ENCODE data around the gene ATG9A. TPM values are rescaled to one million over a fixed set of nuclear protein-coding genes. Genes with fewer than 3 reads are reported as not detected.
A peak's percentile ranks its signal among the peaks of the same experiment; 100 is the strongest.
"Not testable (repeated sequence)": the region's sequence is repeated elsewhere in the genome, so short reads cannot be mapped to it uniquely, and the experiment has no call there.

Gene ATG9A
- total RNA-seq, 5 donors from 2014 or later (not counting 1 experiment from before 2014, with no cell fraction given) = 52.5 to 72.9 (median 57.6) TPM

- CTCF ChIA-PET = interaction anchor here (0.6 to 1.9 kb wide), 14 partner anchors 9 to 980 kb away, joined by 3 to 11 read pairs (median 4); partner anchors contain the start of genes ABCB6 (in 1 of the 2), ANKZF1 (in 1 of the 2), ATG9A (in 1 of the 2) and CNPPD1 (in 1 of the 2)
- Histone ChIP-seq H3K36me3 (ENCODE audit: control insufficient read depth in 2 of 2, extremely low read depth in 1 of 2, insufficient read depth in 1 of 2, low read length in 1 of 2) (peaks cover 0 to 27% of the 10 kb centered on the region in 2 donors), H3K27me3 (replicated peaks in 1 of 2; ENCODE audit: control insufficient read depth in 2 of 2, extremely low read depth in 1 of 2, insufficient read depth in 2 of 2, low read length in 1 of 2) (no peaks in the 10 kb centered on the region), H3K9me3 (no peaks in the 10 kb centered on the region), H3K27ac (ENCODE audit: low read length) (peak within 1 kb of the TSS; percentile 86), H3K4me1 (ENCODE audit: control insufficient read depth in 1 of 2, extremely low read depth in 1 of 2, insufficient read depth in 2 of 2, low read length in 2 of 2) (peaks cover 14 to 54% of the 10 kb centered on the region in 2 experiments), H3K4me3 (ENCODE audit: control insufficient read depth in 1 of 2, extremely low read depth in 1 of 2, low read length in 1 of 2) (peak within 1 kb of the TSS; percentile 70 to 80)
- Mint-ChIP-seq H3K27me3 (no peaks in the 10 kb centered on the region), H3K36me3 (peaks cover 4% of the 10 kb centered on the region), H3K9me3 (no peaks in the 10 kb centered on the region), H3K27ac (peak within 1 kb of the TSS; percentile 95 to 99), H3K4me3 (peak within 1 kb of the TSS; percentile 84 to 90 (median 86)), H3K4me1 (peaks cover 45 to 49% (median 45%) of the 10 kb centered on the region in 3 donors)
- POLR2A ChIA-PET = interaction anchor here (0.6 to 1.1 kb wide), 11 partner anchors 9 to 48 kb away, joined by 3 to 9 read pairs (median 3); partner anchors contain the start of genes ANKZF1 (in 1 of the 2), ATG9A (in 1 of the 2), CNPPD1 (in 1 of the 2) and GLB1L (in 1 of the 2)
- under 1% methylated on average over 66 of the region's 76 CpGs for WGBS (ENCODE audit: insufficient coverage)
- DNase-seq (peak; percentile 87 to 97 (median 93)), ATAC-seq (replicated peaks in 1 of 4) (peak; percentile 92 to 96 (median 94))
These were observed 22.9 kb downstream of the ATG9A start, which contains the start of gene ZFAND2B for GRCh38 chr2:219206328-219207133. ZFAND2B (plus strand) TSS chr2:219206782; CDS start chr2:219206988, 206 bp downstream.

DNA sequence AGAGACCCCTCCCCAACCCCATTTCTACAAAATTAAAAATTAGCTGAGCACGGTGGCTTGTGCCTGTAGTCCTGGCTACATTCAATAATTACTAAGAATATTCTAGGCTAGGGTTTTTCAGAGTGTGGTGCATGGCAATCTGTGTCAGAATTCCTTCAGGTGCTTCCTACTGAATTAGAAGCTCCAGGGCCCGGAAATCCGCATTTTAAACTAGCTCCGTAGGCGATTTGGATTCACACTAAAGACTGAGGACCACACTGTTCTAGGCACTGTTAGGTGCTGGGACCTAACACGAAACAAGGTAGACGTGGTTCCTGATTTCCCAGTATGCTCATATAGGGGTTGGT lies 23.5 kb downstream of the ATG9A start:
- H3K4me3 ChIP-seq (ENCODE audit: control insufficient read depth in 1 of 2, extremely low read depth in 1 of 2, low read length in 1 of 2) = peak overlapping the region; percentile 70 to 80
- H3K4me1 ChIP-seq (ENCODE audit: control insufficient read depth in 1 of 2, extremely low read depth in 1 of 2, insufficient read depth in 2 of 2, low read length in 2 of 2) = peaks cover 14 to 50% of the 10 kb centered on the region in 2 experiments
- H3K27ac ChIP-seq (ENCODE audit: low read length) = peak overlapping the region; percentile 86
- DNase-seq (no peak), ATAC-seq (replicated peaks in 1 of 4) (no peak)
- peaks cover 4% of the 10 kb centered on the region for H3K36me3 Mint-ChIP-seq
- POLR2A ChIA-PET = interaction anchor here (0.6 to 1.0 kb wide), 8 partner anchors 9 to 49 kb away, joined by 3 to 7 read pairs (median 4); partner anchors contain the start of genes ANKZF1 (in 1 of the 2), ATG9A (in 1 of the 2) and CNPPD1 (in 1 of the 2)
- peak overlapping the region; percentile 84 to 90 (median 86) for H3K4me3 Mint-ChIP-seq
- no peaks in the 10 kb centered on the region for H3K9me3 Mint-ChIP-seq
- no peaks in the 10 kb centered on the region for H3K27me3 Mint-ChIP-seq
- peaks cover 39 to 44% (median 40%) of the 10 kb centered on the region in 3 donors for H3K4me1 Mint-ChIP-seq
- H3K36me3 ChIP-seq (ENCODE audit: control insufficient read depth in 2 of 2, extremely low read depth in 1 of 2, insufficient read depth in 1 of 2, low read length in 1 of 2) = peaks cover 0 to 27% of the 10 kb centered on the region in 2 donors
- no peaks in the 10 kb centered on the region for H3K27me3 ChIP-seq (replicated peaks in 1 of 2; ENCODE audit: control insufficient read depth in 2 of 2, extremely low read depth in 1 of 2, insufficient read depth in 2 of 2, low read length in 1 of 2)
- CTCF ChIA-PET = interaction anchor here (0.7 to 1.9 kb wide), 11 partner anchors 9 to 226 kb away, joined by 3 to 11 read pairs (median 4); partner anchors contain the start of genes ABCB6 (in 1 of the 2), ANKZF1 (in 1 of the 2), ATG9A (in 1 of the 2) and CNPPD1 (in 1 of the 2)
- H3K27ac Mint-ChIP-seq = peak overlapping the region; percentile 95 to 99
- H3K9me3 ChIP-seq = no peaks in the 10 kb centered on the region
- 37% methylated on average over 6 of the region's 7 CpGs for WGBS (ENCODE audit: insufficient coverage)

- peak overlapping the region in 2 of 3 donors; percentile 34 to 90 for H3K4me3 Mint-ChIP-seq
- peaks cover 39 to 45% (median 39%) of the 10 kb centered on the region in 3 donors for H3K4me1 Mint-ChIP-seq
- no peaks in the 10 kb centered on the region for H3K9me3 ChIP-seq
- CTCF ChIA-PET = no interaction called here
- 100% methylated on average over 2 of the region's 5 CpGs for WGBS (ENCODE audit: insufficient coverage)
- H3K27ac ChIP-seq (ENCODE audit: low read length) = no peak overlapping the region
- no peaks in the 10 kb centered on the region for H3K27me3 ChIP-seq (replicated peaks in 1 of 2; ENCODE audit: control insufficient read depth in 2 of 2, extremely low read depth in 1 of 2, insufficient read depth in 2 of 2, low read length in 1 of 2)
- no peak for ATAC-seq (replicated peaks in 1 of 4)
- peaks cover 0 to 27% of the 10 kb centered on the region in 2 donors for H3K36me3 ChIP-seq (ENCODE audit: control insufficient read depth in 2 of 2, extremely low read depth in 1 of 2, insufficient read depth in 1 of 2, low read length in 1 of 2)
- DNase-seq = no peak
- peaks cover 14 to 44% of the 10 kb centered on the region in 2 experiments for H3K4me1 ChIP-seq (ENCODE audit: control insufficient read depth in 1 of 2, extremely low read depth in 1 of 2, insufficient read depth in 2 of 2, low read length in 2 of 2)
- no peak overlapping the region for H3K4me3 ChIP-seq (ENCODE audit: control insufficient read depth in 1 of 2, extremely low read depth in 1 of 2, low read length in 1 of 2)
- POLR2A ChIA-PET = interaction anchor here (0.6 to 0.7 kb wide), 4 partner anchors 23 to 48 kb away, joined by 3 to 5 read pairs (median 4); no protein-coding TSS in a partner anchor
- no peaks in the 10 kb centered on the region for H3K27me3 Mint-ChIP-seq
- H3K9me3 Mint-ChIP-seq = no peaks in the 10 kb centered on the region
- H3K36me3 Mint-ChIP-seq = peaks cover 4% of the 10 kb centered on the region
- H3K27ac Mint-ChIP-seq = peak overlapping the region; percentile 70 to 72
These were observed 24.3 kb downstream of the ATG9A start for GRCh38 chr2:219205165-219205538.

GRCh38 chr2:219204425-219205164 lies 24.8 kb downstream of the ATG9A start:
- no peak overlapping the region for H3K4me3 ChIP-seq (ENCODE audit: control insufficient read depth in 1 of 2, extremely low read depth in 1 of 2, low read length in 1 of 2)
- Mint-ChIP-seq H3K27me3 (peaks cover 0 to under 1% of the 10 kb centered on the region in 2 donors), H3K4me1 (peaks cover 36 to 40% (median 37%) of the 10 kb centered on the region in 3 donors), H3K4me3 (no peak overlapping the region), H3K9me3 (no peaks in the 10 kb centered on the region), H3K36me3 (peaks cover 4% of the 10 kb centered on the region), H3K27ac (peak overlapping the region; percentile 55 to 72)
- CTCF ChIA-PET = no interaction called here
- H3K27me3 ChIP-seq (replicated peaks in 1 of 2; ENCODE audit: control insufficient read depth in 2 of 2, extremely low read depth in 1 of 2, insufficient read depth in 2 of 2, low read length in 1 of 2) = peaks cover 0 to under 1% of the 10 kb centered on the region in 2 experiments
- ATAC-seq (replicated peaks in 1 of 4) (no peak), DNase-seq (no peak)
- 80% methylated on average over 1 of the region's 7 CpGs for WGBS (ENCODE audit: insufficient coverage)
- H3K36me3 ChIP-seq (ENCODE audit: control insufficient read depth in 2 of 2, extremely low read depth in 1 of 2, insufficient read depth in 1 of 2, low read length in 1 of 2) = peaks cover 0 to 22% of the 10 kb centered on the region in 2 donors
- H3K4me1 ChIP-seq (ENCODE audit: control insufficient read depth in 1 of 2, extremely low read depth in 1 of 2, insufficient read depth in 2 of 2, low read length in 2 of 2) = peaks cover 14 to 43% of the 10 kb centered on the region in 2 experiments
- H3K9me3 ChIP-seq = no peaks in the 10 kb centered on the region
- POLR2A ChIA-PET = interaction anchor here (0.6 kb wide), 3 partner anchors 32 to 47 kb away, joined by 3 to 5 read pairs (median 5); no protein-coding TSS in a partner anchor
- H3K27ac ChIP-seq (ENCODE audit: low read length) = no peak overlapping the region

GRCh38 chr2:219201331-219201730 lies 28.1 kb downstream of the ATG9A start:
- H3K4me3 ChIP-seq (ENCODE audit: control insufficient read depth in 1 of 2, extremely low read depth in 1 of 2, low read length in 1 of 2); H3K9me3 Mint-ChIP-seq; ATAC-seq (replicated peaks in 1 of 4); H3K27me3 ChIP-seq (replicated peaks in 1 of 2; ENCODE audit: control insufficient read depth in 2 of 2, extremely low read depth in 1 of 2, insufficient read depth in 2 of 2, low read length in 1 of 2); H3K27me3 Mint-ChIP-seq; H3K9me3 ChIP-seq; DNase-seq; POLR2A ChIA-PET; H3K36me3 Mint-ChIP-seq; H3K4me3 Mint-ChIP-seq; H3K36me3 ChIP-seq (ENCODE audit: control insufficient read depth in 2 of 2, extremely low read depth in 1 of 2, insufficient read depth in 1 of 2, low read length in 1 of 2); H3K27ac Mint-ChIP-seq; H3K27ac ChIP-seq (ENCODE audit: low read length): not testable (repeated sequence)
- 85% methylated on average over 8 of the region's 21 CpGs for WGBS (ENCODE audit: insufficient coverage)
- H3K4me1 Mint-ChIP-seq = peaks cover 21 to 24% (median 21%) of the 10 kb centered on the region in 3 donors
- CTCF ChIA-PET = interaction anchor here in 1 of 2 donors (0.6 kb wide), 1 partner anchor 294 kb away, joined by 3 read pairs; no protein-coding TSS in a partner anchor
- H3K4me1 ChIP-seq (ENCODE audit: control insufficient read depth in 1 of 2, extremely low read depth in 1 of 2, insufficient read depth in 2 of 2, low read length in 2 of 2) = peaks cover 0 to 22% of the 10 kb centered on the region in 2 experiments

Data from T-cell (primary cell).